HCT116 (cell line): Measurements from ENCODE around the gene ADPRHL1.

ENCODE experiments used
- CEBPB ChIP-seq: IDR thresholded peaks from 2 replicates; pipeline ENCODE4 v1.6.1; 2012; ENCODE audit warnings: low read depth
- EGR1 ChIP-seq: IDR thresholded peaks from 2 replicates; pipeline ENCODE4 v1.6.1; 2012; ENCODE audit warnings: low read depth
- EZH2 ChIP-seq: fragments of 200-600 bp; sonication (generic); IDR thresholded peaks from 2 replicates; pipeline ENCODE4 v1.6.1; 2017; ENCODE audit warnings: antibody characterized with exemption, mixed run types
- FOSL1 ChIP-seq: IDR thresholded peaks from 2 replicates; pipeline ENCODE4 v1.6.1; 2012; ENCODE audit warnings: low read depth
- POLR2A ChIP-seq: IDR thresholded peaks from 2 replicates; pipeline ENCODE4 v1.7.0; 2011; ENCODE audit warnings: borderline replicate concordance; ENCODE audit not compliant: insufficient read depth, insufficient read length; ENCODE audit errors: extremely low read depth
- POLR2AphosphoS5 ChIP-seq: IDR thresholded peaks from 2 replicates; pipeline ENCODE4 v1.6.1; 2011; ENCODE audit warnings: mild to moderate bottlenecking, low read depth, low read length, moderate library complexity
- SP1 ChIP-seq: IDR thresholded peaks from 2 replicates; pipeline ENCODE4 v1.6.1; 2012; ENCODE audit warnings: low read depth
- TCF7L2 ChIP-seq: IDR thresholded peaks from 2 replicates; pipeline ENCODE4 v1.7.0; 2011; ENCODE audit warnings: borderline replicate concordance, inconsistent platforms; ENCODE audit not compliant: insufficient read depth, insufficient read length; ENCODE audit errors: extremely low read depth
- YY1 ChIP-seq: IDR thresholded peaks from 2 replicates; pipeline ENCODE4 v1.6.1; 2011; ENCODE audit warnings: low read length, low read depth, moderate library complexity, mild to moderate bottlenecking; ENCODE audit not compliant: insufficient replicate concordance; ENCODE audit errors: extremely low read depth
- ZNF274 ChIP-seq: fragments of 200-500 bp; sonication (Bioruptor generic); IDR thresholded peaks from 2 replicates; pipeline ENCODE4 v1.6.1; 2014; ENCODE audit warnings: mild to moderate bottlenecking, low read depth, low read length, inconsistent platforms
- TF ChIP-seq, protein P1 (sequence below): IDR thresholded peaks from 2 replicates; pipeline ENCODE4 v1.6.1; 2012
- TF ChIP-seq, protein P2 (sequence below), 3 experiments: fragments of 200-600 bp in 1 of 3; sonication (generic) in 1 of 3; IDR thresholded peaks in 2 of 3; conservative IDR thresholded peaks in 1 of 3; 2 replicates each; pipeline ENCODE4 v1.5.1; 2012 to 2017; ENCODE audit warnings: low read depth in 2 of 3, low read length in 2 of 3, antibody characterized with exemption in 1 of 3, borderline replicate concordance in 1 of 3, control low read depth in 1 of 3, mild to moderate bottlenecking in 1 of 3, mixed read lengths in 1 of 3, mixed run types in 1 of 3, moderate library complexity in 1 of 3; ENCODE audit not compliant: insufficient read depth in 1 of 3
- TF ChIP-seq, protein P3 (sequence below): IDR thresholded peaks from 2 replicates; pipeline ENCODE4 v1.6.1; 2012; ENCODE audit warnings: low read depth
- TF ChIP-seq, protein P4 (sequence below): IDR thresholded peaks from 2 replicates; pipeline ENCODE4 v1.6.1; 2012

DNA sequence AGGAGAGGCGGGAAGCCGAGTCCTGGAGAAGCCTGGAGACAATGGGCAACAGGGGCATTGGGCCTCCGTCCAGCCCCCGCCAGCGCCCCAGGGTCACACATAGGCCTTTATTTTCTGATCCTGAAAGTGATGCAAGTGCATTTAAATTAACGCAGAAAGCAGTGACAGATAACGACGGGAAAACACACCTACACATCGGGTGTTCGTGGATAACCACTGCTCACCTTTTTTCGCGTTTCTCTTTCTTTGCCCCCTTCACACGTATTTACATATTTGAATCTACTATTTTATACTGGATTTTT is 59.0 kb downstream of the ADPRHL1 start:
- no peak for TF ChIP-seq CEBPB
- no peak for TF ChIP-seq EZH2
- TF ChIP-seq, protein P1, sequence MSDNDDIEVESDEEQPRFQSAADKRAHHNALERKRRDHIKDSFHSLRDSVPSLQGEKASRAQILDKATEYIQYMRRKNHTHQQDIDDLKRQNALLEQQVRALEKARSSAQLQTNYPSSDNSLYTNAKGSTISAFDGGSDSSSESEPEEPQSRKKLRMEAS = no peak
- no peak for TF ChIP-seq SP1
- TF ChIP-seq TCF7L2 = no peak
- TF ChIP-seq, protein P2, sequence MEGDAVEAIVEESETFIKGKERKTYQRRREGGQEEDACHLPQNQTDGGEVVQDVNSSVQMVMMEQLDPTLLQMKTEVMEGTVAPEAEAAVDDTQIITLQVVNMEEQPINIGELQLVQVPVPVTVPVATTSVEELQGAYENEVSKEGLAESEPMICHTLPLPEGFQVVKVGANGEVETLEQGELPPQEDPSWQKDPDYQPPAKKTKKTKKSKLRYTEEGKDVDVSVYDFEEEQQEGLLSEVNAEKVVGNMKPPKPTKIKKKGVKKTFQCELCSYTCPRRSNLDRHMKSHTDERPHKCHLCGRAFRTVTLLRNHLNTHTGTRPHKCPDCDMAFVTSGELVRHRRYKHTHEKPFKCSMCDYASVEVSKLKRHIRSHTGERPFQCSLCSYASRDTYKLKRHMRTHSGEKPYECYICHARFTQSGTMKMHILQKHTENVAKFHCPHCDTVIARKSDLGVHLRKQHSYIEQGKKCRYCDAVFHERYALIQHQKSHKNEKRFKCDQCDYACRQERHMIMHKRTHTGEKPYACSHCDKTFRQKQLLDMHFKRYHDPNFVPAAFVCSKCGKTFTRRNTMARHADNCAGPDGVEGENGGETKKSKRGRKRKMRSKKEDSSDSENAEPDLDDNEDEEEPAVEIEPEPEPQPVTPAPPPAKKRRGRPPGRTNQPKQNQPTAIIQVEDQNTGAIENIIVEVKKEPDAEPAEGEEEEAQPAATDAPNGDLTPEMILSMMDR (IDR thresholded peaks at IDR 0.05 in 2 of 3, conservative IDR thresholded peaks at IDR 0.05 in 1 of 3; ENCODE audit: borderline replicate concordance in 1 of 3, insufficient read depth in 1 of 3, low read depth in 2 of 3, low read length in 2 of 3) = no peak; a peak in 2 of 6 replicates
- TF ChIP-seq POLR2A = no peak
- TF ChIP-seq FOSL1 = no peak
- no peak for TF ChIP-seq POLR2AphosphoS5
- TF ChIP-seq, protein P3, sequence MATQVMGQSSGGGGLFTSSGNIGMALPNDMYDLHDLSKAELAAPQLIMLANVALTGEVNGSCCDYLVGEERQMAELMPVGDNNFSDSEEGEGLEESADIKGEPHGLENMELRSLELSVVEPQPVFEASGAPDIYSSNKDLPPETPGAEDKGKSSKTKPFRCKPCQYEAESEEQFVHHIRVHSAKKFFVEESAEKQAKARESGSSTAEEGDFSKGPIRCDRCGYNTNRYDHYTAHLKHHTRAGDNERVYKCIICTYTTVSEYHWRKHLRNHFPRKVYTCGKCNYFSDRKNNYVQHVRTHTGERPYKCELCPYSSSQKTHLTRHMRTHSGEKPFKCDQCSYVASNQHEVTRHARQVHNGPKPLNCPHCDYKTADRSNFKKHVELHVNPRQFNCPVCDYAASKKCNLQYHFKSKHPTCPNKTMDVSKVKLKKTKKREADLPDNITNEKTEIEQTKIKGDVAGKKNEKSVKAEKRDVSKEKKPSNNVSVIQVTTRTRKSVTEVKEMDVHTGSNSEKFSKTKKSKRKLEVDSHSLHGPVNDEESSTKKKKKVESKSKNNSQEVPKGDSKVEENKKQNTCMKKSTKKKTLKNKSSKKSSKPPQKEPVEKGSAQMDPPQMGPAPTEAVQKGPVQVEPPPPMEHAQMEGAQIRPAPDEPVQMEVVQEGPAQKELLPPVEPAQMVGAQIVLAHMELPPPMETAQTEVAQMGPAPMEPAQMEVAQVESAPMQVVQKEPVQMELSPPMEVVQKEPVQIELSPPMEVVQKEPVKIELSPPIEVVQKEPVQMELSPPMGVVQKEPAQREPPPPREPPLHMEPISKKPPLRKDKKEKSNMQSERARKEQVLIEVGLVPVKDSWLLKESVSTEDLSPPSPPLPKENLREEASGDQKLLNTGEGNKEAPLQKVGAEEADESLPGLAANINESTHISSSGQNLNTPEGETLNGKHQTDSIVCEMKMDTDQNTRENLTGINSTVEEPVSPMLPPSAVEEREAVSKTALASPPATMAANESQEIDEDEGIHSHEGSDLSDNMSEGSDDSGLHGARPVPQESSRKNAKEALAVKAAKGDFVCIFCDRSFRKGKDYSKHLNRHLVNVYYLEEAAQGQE = no peak
- TF ChIP-seq YY1 = no peak
- TF ChIP-seq, protein P4, sequence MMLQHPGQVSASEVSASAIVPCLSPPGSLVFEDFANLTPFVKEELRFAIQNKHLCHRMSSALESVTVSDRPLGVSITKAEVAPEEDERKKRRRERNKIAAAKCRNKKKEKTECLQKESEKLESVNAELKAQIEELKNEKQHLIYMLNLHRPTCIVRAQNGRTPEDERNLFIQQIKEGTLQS = no peak
- no peak for TF ChIP-seq EGR1
- no peak for TF ChIP-seq ZNF274
